ENCODE results near the gene CDH9.
"Not testable (repeated sequence)": the region's sequence is repeated elsewhere in the genome, so short reads cannot be mapped to it uniquely, and the experiment has no call there.

CDH9 gene

GRCh38 chr5:26864061-26864460 is 174.3 kb downstream of the CDH9 start:
- TF ChIP-seq, protein P1, sequence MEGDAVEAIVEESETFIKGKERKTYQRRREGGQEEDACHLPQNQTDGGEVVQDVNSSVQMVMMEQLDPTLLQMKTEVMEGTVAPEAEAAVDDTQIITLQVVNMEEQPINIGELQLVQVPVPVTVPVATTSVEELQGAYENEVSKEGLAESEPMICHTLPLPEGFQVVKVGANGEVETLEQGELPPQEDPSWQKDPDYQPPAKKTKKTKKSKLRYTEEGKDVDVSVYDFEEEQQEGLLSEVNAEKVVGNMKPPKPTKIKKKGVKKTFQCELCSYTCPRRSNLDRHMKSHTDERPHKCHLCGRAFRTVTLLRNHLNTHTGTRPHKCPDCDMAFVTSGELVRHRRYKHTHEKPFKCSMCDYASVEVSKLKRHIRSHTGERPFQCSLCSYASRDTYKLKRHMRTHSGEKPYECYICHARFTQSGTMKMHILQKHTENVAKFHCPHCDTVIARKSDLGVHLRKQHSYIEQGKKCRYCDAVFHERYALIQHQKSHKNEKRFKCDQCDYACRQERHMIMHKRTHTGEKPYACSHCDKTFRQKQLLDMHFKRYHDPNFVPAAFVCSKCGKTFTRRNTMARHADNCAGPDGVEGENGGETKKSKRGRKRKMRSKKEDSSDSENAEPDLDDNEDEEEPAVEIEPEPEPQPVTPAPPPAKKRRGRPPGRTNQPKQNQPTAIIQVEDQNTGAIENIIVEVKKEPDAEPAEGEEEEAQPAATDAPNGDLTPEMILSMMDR (conservative IDR thresholded peaks at IDR 0.05; ENCODE audit: low read depth), result no peak
- ChIA-PET CTCF (no interaction called here), POLR2A (ENCODE audit: low non-redundant PET) (no interaction called here)
- H3K27ac ChIP-seq, result no peak overlapping the region
- no peak for DNase-seq (ENCODE audit: low spot score)

DNA sequence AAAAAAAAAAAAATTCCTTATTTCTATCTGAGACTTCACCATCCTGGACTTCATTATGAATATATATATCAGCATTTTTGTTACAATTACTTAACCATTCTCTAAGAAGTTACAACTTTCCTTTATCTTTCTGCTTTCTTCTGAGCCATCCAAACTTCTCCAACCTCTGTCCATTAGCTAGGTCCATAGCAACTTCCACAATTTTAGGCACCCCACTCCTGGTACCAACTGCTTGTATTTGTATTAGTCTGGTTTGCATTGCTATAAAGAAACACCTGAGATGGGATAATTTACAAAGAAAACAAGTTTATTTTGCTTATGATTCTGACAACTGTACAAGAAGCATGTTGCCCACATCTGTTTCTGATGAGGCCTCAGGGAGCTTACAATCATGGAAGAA is 182.1 kb downstream of the CDH9 start:
- POLR2A ChIA-PET (ENCODE audit: low non-redundant PET), result no interaction called here
- TF ChIP-seq, protein P1 (conservative IDR thresholded peaks at IDR 0.05; ENCODE audit: low read depth), result no peak
- H3K27ac ChIP-seq, result no peak overlapping the region
- CTCF ChIA-PET, result no interaction called here
- no peak for DNase-seq (ENCODE audit: low spot score)

GRCh38 chr5:26852450-26852849 is 185.9 kb downstream of the CDH9 start:
- POLR2A ChIA-PET (ENCODE audit: low non-redundant PET); DNase-seq (ENCODE audit: low spot score); CTCF ChIA-PET: not testable (repeated sequence)

DNA sequence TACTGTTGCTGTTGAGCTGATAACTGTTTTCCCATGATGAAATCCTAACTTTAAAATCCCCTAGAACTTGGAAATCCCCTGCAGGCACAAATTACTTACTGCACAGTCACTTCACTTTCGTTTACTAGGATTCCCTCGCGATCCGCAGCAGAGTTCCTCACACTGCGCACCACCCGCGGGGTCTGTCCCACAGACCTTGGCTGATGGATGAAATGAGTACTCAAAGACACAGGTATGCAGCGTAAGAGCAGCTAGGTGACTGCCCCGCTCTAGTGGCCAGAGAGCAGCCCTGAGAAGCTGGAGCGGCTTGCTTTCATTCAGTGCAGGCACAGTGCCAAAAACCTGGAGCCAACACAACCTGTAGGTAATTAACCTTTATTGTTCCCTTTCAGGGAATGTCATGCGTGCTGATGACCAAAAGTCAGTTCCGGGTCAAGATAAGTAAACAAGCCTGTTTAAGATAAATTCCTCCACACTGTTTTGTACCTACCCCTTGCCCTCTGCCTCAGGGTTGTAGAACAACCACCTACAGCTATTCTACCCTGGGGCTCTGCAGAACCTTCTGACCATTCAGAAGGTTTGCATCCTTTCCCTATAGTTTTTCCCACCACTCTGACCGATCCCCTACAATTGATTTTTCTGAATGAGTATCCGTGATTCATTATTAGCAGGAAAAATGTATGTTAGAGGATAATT is 191.2 kb downstream of the CDH9 start:
- POLR2A ChIA-PET (ENCODE audit: low non-redundant PET), result no interaction called here
- H3K27ac ChIP-seq, result no peak overlapping the region
- DNase-seq (ENCODE audit: low spot score), result no peak
- CTCF ChIA-PET, result no interaction called here
- TF ChIP-seq, protein P1 (conservative IDR thresholded peaks at IDR 0.05; ENCODE audit: low read depth), result no peak

More at GRCh38 chr5:26852450-26852849, 185.9 kb downstream of the CDH9 start:
- not testable (repeated sequence) for H3K27ac ChIP-seq

GRCh38 chr5:26843677-26844076 is 194.7 kb downstream of the CDH9 start:
- TF ChIP-seq, protein P1 (conservative IDR thresholded peaks at IDR 0.05; ENCODE audit: low read depth), result no peak
- ChIA-PET POLR2A (ENCODE audit: low non-redundant PET) (no interaction called here), CTCF (no interaction called here)
- no peak overlapping the region for H3K27ac ChIP-seq
- DNase-seq (ENCODE audit: low spot score), result no peak

GRCh38 chr5:26833596-26833995 is 204.8 kb downstream of the CDH9 start:
- no peak for DNase-seq (ENCODE audit: low spot score)
- TF ChIP-seq, protein P1 (conservative IDR thresholded peaks at IDR 0.05; ENCODE audit: low read depth), result no peak
- H3K27ac ChIP-seq, result no peak overlapping the region
- ChIA-PET POLR2A (ENCODE audit: low non-redundant PET) (no interaction called here), CTCF (no interaction called here)

Measured in RWPE1 (cell line).